ENCODE data around the gene PPM1L.
"Not testable (repeated sequence)": the region's sequence is repeated elsewhere in the genome, so short reads cannot be mapped to it uniquely, and the experiment has no call there.

PPM1L gene

DNA sequence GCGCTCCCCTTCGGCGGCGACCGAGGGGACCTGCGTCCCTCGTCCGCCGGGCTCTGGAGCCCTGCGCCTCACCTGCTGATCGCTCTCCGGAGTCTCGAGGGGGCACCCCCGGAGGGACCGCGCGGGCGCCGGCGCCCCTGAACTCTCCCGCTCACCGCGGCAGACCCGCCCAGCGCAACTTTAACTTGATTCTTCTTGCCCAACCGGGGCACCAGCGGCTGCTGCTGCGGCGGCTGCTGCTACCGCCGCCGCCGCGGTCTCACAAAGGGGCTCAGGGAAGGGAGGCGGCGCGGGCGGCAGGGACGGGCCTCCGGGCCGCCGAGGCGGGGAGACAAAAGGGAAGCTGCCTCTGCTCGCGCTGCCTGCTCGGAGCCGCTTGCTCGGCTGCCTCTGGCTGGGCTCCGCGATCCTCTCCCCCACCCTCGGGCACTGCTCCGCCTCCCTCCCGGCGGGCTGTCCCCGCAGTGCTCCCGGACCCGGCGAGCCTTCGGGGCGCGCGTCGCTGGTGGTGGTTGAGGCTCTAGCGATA lies at the start of gene PPM1L:
Gene PPM1L, plus strand, starts transcription at position 456 of the 529 bp plus-strand sequence.
- no peak for FAIRE-seq
- DNase-seq (ENCODE audit: insufficient read length, low spot score), result peak; percentile 32

DNA sequence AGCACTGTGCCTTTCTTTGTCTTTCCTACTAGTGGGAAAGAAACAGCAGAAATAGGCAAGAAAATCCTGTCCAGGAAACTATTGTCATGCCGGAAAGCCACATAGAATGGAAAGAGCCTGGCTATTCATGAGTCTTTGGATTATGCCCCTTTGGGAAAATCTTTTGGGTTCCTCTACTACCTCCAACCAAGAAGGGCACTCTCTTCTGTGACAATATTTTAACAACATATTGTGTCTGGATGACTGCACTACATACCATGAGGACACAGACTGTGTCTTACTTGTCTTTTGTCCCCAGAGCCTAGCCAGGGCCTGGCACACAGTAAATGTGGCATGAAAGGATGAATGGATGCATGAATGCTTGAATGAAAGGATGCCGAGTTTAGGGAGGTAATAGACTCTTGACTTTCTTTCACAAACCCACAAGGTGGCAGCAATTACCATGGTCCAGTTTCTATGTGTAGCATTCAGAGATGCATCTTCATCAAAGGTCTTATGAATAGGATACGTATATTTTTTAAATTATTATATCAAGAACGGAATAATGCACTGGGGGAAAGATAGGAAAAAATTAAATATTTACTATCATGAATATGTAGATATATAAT lies 48.7 kb upstream of the PPM1L start:
- FAIRE-seq, result no peak
- peak; percentile 41 for DNase-seq (ENCODE audit: insufficient read length, low spot score)

DNA sequence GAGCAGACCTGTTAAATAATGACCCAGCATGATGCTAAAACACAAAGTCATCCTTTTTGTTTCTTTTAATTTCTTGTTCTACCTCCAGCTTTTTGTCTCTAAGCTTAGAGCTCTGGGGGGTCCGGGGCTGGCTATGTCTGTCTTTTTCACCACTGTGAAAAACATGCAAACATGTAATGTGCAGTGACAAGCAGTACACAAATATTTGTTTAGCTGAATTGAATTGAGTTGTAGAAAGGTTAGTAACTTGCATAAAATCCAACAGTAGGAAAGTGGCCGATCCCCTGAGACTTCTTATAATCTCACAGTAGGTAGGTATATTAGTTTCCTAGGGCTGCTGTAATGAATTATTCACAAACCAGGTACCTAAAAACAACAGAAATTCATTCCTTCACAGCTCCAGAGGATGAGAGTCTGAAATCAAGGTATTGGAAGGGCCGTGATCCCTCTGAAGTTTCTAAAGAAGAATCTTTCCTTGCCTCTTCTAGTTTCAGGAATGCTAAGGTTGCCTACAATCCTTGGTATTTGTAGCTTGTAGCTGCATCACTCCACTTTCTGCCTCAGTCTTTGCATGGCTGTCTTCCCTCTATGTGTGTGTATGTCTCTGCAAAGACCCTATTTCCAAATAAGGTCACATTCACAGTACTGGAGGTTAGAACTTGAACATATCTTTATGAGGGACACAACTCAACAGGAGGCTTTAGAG lies 46.4 kb upstream of the PPM1L start:
- DNase-seq (ENCODE audit: insufficient read length, low spot score), result no peak
- FAIRE-seq, result no peak

DNA sequence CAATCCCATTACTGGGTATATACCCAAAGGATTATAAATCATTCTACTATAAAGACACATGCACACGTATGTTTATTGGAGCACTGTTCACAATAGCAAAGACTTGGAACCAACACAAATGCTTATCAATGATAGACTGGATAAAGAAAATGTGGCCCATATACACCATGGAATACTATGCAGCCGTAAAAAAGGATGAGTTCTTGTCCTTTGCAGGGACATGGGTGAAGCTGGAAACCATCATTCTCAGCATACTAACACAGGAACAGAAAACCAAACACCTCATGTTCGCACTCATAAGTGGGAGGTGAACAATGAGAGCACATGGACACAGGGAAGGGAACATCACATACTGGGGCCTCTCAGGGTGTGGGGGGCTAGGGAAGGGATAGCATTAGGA lies 42.9 kb upstream of the PPM1L start:
- not testable (repeated sequence) for FAIRE-seq; DNase-seq (ENCODE audit: insufficient read length, low spot score)

DNA sequence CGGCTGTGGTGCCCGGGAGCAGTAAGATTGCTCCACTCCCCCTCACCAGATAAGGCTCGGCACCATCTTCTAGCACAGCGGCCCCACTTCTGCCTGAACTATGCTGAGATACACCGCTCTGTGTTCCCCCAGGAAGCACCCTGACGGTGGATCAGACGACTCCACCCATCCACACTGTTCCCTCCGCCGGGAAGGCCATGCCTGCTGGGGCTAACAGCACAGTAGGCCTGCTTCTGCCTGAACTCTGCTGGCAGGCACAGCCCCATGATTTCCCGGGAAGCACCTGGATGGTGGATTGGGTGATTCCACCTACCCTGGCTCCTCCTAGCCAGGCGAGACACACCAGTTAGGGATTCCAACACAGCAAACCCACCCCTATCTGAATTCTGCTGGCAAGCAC lies 36.3 kb upstream of the PPM1L start:
- FAIRE-seq, result no peak
- no peak for DNase-seq (ENCODE audit: insufficient read length, low spot score)

DNA sequence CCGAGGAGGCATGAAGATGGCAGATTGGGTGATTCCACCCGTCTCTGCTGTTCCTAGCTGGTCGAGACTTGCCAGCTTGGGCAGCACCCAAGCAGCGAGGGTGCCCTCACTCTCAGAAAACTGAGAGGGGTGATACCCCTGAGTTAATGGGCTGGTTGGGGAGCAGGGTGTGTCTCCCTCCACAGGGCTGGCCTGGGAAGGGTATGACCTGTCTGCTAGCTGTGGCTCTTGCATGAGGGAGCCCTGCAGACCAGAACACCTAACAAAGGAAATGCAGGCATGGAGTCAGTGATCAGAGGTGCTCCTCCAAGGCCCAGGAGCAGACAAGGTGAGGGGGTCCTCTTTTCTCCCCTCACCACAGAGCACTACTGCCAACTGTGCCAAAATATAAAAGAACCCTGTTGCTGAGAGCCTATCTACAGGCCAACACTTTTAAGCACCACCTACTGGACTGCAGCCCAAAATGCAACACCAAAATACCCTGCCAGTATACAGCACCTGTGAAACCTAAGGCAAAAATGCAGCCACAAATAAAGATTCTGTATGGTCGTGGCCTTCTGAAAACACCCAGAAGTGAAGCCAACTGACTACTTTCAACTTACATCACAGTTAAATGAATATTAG lies 35.8 kb upstream of the PPM1L start:
- no peak for DNase-seq (ENCODE audit: insufficient read length, low spot score)
- no peak for FAIRE-seq

DNA sequence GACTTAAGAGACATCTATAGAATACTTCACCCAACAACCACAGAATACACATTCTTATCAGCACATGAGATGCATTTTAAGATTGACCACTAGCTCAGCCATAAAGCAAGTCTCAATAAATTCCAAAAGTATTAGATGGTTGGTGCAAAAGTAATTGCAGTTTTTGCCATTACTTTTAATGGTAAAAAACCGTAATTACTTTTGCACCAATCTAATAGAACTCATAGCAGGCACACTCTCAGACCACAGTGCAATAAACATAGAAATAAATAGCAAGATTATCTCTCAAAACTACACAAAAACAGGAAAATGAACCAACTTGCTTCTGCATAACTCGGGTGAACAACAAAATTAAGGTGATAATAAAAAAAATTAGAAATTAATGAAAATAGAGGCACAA lies 33.7 kb upstream of the PPM1L start:
- DNase-seq (ENCODE audit: insufficient read length, low spot score) (no peak), FAIRE-seq (no peak)

DNA sequence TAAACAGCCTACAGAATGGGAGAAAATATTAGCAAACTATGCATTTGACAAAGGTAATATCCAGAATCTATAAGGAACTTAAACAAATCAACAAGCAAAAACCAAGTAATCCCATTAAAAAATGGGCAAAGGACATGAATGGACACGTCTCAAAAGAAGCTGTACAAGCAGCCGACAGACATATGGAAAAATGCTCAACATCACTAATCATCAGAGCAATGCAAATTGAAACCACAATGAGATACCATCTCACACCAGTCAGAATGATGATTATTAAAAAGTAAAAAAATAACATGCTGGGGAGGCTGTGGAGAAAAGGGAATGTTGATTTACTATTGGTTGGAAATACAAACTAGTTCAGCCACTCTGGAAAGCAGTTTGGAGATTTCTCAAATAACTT lies 30.7 kb upstream of the PPM1L start:
- FAIRE-seq, result no peak
- DNase-seq (ENCODE audit: insufficient read length, low spot score), result no peak

DNA sequence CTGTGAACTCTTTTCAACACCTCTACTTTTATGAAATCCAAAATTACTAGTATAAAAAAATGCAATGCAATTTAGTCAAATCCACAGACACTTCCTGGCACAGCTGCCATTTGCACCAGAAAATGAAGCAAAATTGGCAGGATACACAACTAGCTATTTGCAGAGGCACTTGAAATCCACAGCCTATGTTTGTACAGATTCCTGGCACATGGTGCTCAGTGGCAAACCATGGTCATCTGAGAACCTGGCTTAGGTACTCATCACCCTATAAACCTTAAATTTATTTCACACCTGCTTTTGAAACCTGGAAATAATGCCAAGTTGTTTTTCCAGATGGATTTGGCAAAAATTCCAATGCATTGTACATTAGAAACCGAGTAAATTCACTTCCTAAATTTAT lies 20.2 kb upstream of the PPM1L start:
- no peak for DNase-seq (ENCODE audit: insufficient read length, low spot score)
- no peak for FAIRE-seq

DNA sequence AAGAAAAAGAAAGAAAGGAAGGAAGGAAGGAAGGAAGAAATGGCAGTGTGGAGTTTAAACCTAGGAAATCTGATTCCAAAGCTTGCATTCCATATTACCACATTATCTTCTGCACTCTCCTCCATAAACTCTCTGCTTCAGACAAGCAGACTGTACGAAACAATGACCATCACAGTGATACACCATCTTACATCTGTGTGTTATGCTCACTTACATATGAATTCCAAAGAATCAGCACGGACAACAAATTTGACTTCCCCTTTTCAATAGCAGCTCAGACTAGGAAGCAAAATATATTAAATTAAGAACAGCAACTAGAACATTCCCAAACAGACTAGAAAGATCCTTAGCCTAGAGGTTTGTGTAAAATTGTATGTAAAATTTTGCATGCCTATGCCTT lies 18.0 kb upstream of the PPM1L start:
- no peak for DNase-seq (ENCODE audit: insufficient read length, low spot score)

DNA sequence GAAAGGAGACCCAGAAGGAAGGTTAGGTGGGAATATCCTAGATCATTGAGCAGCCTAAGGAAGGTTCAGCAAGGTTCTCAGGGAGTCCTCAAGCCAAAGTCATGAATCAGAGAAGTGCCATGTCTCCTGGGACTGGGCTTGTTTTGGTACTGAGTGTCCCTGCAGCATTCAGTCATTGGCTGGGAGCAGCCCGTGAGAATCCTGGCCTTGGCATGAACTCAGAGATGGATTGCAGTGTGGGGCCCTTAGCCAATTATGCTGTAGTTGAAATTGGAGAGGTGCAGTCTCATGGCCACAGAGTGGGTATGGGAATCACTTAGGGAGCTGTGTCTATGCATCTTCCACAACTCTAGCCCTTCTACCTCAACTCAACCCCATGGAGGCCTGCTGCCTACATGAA lies 17.0 kb upstream of the PPM1L start:
- no peak for DNase-seq (ENCODE audit: insufficient read length, low spot score)
- no peak for FAIRE-seq

More for the DNA sequence above, 18.0 kb upstream of the PPM1L start:
- no peak for FAIRE-seq

DNA sequence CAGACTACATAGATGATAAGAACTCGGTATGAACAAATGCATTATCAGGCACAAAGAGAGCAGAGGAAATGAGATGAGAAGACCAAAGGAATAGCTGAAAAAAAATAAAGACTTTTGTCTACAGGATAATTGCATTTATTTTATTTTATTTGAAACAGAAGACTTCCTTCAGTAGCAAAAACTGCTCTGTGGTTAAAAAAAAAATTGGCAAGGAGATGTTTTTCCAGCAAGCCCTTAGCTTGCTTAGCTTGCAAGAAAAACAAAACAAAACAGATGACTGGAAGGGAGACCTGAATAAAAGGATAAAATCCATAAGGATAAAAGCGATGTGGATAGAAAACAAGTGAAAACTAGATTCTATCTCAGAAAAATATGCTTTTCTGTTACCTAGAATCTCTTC lies 9.1 kb upstream of the PPM1L start:
- no peak for DNase-seq (ENCODE audit: insufficient read length, low spot score)
- FAIRE-seq, result no peak

DNA sequence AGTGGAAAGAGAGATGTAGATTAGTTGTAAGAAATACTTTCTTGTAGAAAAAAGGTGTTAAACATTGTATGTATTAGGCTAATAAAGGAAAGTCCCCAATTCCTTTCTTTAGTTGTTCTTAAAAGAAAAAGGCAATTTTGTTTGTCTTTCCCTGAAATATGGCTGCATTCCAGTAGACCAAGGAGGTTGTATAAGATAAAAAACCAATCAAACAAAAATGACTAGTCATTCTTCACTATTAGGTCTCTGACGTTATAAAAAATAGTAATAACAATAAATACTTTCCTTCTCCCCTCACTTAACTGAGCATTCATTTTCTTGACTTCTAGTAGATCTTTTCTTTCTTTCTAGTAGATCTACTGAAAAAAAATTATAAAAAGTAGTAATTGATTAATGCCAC lies 8.6 kb upstream of the PPM1L start:
- FAIRE-seq, result no peak
- no peak for DNase-seq (ENCODE audit: insufficient read length, low spot score)

DNA sequence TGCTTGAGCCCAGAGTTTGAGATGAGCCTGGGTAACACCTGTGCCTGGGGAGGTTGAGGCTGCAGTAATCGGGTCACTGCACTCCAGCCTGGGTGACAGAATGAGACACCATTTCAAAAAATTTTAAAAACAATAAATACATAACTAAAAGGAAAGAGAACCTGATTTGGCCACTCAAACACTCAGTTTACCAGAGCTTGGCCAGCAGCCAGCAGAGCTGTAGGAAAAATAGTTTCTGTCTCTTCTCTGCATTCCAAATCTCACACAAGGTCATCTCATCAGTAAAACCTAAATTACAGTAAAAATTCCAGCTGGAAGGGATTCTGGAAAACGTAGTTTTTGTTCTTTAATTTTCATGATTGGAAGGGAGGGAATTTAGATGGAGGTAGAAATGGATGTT lies 7.8 kb upstream of the PPM1L start:
- no peak for FAIRE-seq
- no peak for DNase-seq (ENCODE audit: insufficient read length, low spot score)

DNA sequence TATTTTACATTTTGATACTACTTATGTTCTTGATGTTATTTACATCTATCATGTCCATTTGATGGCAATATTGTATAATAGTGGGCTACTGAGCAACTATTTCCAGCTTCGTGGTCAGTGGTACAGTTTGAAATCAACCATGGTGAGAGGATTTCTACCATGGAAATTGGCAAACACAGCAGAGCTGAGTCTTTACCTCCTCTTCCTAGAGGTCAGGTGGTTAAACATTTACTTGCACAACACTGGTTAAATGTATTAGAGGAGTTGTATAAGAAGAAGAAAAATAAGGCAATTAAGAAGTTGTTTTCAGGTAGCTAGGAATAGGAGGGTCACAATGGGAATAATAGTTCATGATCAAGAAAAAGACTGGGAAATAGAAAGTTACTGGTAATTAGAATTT lies 7.2 kb upstream of the PPM1L start:
- no peak for FAIRE-seq

DNA sequence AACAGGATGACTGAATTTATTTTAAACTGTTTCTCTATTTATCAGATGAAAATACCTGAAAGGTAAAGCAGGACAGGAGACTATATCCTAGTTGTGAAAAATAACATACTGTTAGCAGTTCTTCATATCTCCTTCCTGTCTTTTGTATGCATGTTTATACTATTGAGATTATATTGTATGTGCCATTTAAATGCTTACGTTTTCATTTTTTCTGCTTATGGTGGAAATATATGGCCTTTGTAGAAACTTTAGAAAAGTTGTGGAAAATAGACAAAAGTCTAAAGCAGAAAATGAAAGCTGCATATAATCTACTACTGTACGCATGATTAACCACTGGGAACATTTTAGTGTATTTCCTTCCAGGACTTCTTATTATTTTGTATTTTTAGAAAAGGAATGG lies 2.1 kb upstream of the PPM1L start:
- no peak for DNase-seq (ENCODE audit: insufficient read length, low spot score)
- FAIRE-seq, result no peak

More for the DNA sequence above, 7.2 kb upstream of the PPM1L start:
- DNase-seq (ENCODE audit: insufficient read length, low spot score), result no peak

DNA sequence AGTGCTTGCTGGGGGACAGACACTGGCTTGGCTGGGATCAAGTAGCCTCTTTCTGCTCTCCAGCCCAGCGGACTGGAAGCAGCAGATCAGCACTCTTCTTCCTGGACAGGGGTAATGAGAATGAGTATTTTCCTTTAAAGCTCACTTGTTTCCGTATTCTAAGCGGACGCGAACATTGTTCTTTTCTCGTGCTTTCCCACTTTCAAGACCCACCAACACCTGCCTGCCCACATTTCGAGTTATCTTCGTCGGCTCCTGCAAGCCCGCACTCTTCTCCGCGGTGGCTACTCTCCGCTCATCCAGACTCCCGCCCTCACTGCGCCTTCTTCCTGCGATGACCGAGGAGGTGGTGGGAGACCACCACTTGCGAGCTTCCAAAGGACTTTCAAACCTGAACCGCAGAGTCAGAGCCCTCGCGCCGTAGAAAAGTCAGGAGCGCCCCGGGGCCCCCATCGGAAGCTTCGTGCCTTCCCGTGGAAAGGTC lies 1.6 kb upstream of the PPM1L start:
- FAIRE-seq, result no peak
- peak; percentile 41 for DNase-seq (ENCODE audit: insufficient read length, low spot score)

DNA sequence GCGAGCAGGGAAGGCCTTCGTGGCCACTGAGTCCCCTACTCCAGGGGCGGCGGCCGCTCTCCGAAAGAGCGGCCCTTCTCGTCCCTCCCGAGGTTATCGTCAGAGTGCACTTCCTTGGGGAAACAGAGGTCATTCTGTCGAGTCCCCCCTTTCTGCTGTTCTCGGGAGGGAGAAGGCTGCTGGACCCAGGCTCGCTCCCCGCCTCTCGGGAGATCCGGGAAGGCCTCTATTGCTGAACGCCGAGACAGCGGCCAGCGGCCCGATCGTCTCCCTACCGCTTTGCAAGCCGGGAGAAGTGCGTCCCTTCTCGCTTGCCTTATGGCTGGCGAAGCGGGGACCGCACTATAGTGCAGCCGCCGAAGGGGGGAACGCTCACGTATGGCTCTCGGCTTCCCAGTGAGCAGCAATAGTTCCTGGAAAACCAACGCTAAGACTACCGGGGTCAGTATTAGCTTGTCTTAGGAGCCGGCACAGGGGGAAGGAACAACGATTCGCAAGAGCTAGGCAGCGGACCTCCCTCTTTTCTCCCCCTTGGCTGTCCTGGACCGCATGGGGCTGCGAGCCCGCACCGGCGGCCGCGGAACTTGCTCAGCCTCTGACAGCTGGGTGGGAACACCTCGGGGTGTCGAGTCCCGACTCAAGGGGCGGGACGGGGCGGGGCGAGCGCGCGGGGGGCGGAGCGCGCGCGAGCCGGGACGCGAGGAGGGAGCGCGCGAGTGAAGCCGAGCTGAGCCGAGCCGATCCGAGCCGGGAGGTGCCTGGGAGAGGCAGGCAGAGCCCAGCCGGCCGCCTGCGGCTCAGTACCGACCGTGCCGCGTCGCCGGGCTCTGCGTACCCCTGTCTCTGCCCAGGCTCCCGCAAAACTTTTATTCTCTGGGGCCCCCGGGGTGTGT lies 930 bp upstream of the PPM1L start:
- DNase-seq (ENCODE audit: insufficient read length, low spot score) (peak; percentile 86), FAIRE-seq (peak; percentile 79)

DNA sequence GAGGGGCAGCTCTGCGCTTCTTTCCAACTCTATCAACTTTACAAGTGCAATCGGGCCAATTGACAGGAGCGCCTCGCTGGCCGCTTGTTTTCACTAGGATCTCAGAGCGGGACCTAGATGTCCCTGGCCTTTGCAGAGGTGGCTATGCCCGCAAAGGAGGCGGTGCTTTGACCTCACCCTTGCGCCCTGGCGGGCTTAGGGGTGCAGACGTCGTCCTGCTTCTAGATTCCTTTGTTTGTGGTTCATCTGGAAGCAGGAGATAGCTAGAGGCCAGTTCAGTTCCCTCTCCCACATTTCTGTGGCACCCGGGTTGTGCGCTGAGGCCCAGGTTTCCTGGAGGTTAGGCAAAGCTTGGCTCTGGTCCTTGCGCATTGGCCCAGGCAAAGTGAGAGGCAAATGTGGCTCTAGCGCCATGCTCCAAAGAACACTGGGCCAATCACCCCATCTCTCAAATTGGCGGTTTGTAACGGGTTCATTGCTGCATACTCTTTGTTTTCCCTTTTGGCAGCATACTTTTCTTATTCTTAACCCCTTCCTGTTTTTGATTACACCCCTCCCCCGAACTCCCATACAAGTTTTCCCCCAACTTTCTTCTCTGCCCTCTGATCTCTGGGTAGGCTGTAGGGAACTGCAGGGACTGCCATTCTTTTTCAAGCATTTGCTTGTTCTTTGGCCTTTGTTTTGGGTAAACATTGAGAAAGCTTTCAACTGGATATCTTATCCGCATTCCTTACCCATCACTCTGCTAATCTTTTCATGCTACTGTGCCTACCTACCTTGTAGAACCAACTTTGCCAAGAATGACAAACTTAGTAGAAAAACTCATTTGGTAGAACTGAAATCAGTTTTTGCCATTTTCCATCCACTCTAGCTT lies 1.4 kb downstream of the PPM1L start:
- DNase-seq (ENCODE audit: insufficient read length, low spot score) (no peak), FAIRE-seq (no peak)
